GM12878 (cell line): ENCODE results near the gene ABCC9.

Experiments used
- DPF2 ChIP-seq: fragments of 450-650 bp; IDR thresholded peaks from 2 replicates; pipeline ENCODE4 v1.6.1; 2017; ENCODE audit warnings: mild to moderate bottlenecking
- EZH2 ChIP-seq: IDR thresholded peaks from 2 replicates; pipeline ENCODE4 v1.6.1; 2012; ENCODE audit warnings: low read depth, mild to moderate bottlenecking, control low read depth, inconsistent platforms, low read length, borderline replicate concordance; ENCODE audit not compliant: control insufficient read depth
- GABPA ChIP-seq: IDR thresholded peaks from 2 replicates; pipeline ENCODE4 v1.6.1; 2014; ENCODE audit warnings: antibody characterized with exemption, low read depth, mild to moderate bottlenecking, inconsistent platforms
- MXI1 ChIP-seq: fragments of 150-350 bp; IDR thresholded peaks from 2 replicates; pipeline ENCODE4 v1.6.1; 2011; ENCODE audit warnings: low read depth, mild to moderate bottlenecking, inconsistent platforms, low read length, improper control_type of control experiment
- NBN ChIP-seq: fragments of 450-650 bp; IDR thresholded peaks from 2 replicates; pipeline ENCODE4 v1.6.1; 2016
- NFXL1 ChIP-seq: fragments of 450-650 bp; IDR thresholded peaks from 2 replicates; pipeline ENCODE4 v1.6.1; 2017; ENCODE audit warnings: antibody characterized with exemption, mild to moderate bottlenecking, borderline replicate concordance
- POLR2A ChIP-seq: IDR thresholded peaks from 2 replicates; pipeline ENCODE4 v1.6.1; 2011; ENCODE audit warnings: low read depth, mild to moderate bottlenecking, low read length
- RAD21 ChIP-seq: IDR thresholded peaks from 2 replicates; pipeline ENCODE4 v1.6.1; 2011; ENCODE audit warnings: mild to moderate bottlenecking, low read depth, low read length, moderate library complexity; ENCODE audit not compliant: insufficient read depth
- ZNF24 ChIP-seq: fragments of 450-650 bp; IDR thresholded peaks from 2 replicates; pipeline ENCODE4 v1.6.1; 2017; ENCODE audit warnings: antibody characterized with exemption, mild to moderate bottlenecking
- TF ChIP-seq, protein P1 (sequence below), 3 experiments: IDR thresholded peaks in 2 of 3; conservative IDR thresholded peaks in 1 of 3; 2 replicates each; pipeline ENCODE4 v1.5.1; 2011; ENCODE audit warnings: low read depth in 3 of 3, low read length in 3 of 3, mild to moderate bottlenecking in 3 of 3, control low read depth in 2 of 3, moderate library complexity in 2 of 3, inconsistent platforms in 1 of 3, mixed read lengths in 1 of 3; ENCODE audit not compliant: control insufficient read depth in 2 of 3, insufficient read depth in 1 of 3; ENCODE audit errors: extremely low read depth in 1 of 3
- TF ChIP-seq, protein P2 (sequence below): fragments of 450-650 bp; IDR thresholded peaks from 2 replicates; pipeline ENCODE4 v1.6.1; 2014; ENCODE audit warnings: mild to moderate bottlenecking
- TF ChIP-seq, protein P3 (sequence below): fragments of 450-650 bp; conservative IDR thresholded peaks from 2 replicates; pipeline ENCODE4 v1.6.1; 2017; ENCODE audit warnings: mild to moderate bottlenecking, moderate library complexity

DNA sequence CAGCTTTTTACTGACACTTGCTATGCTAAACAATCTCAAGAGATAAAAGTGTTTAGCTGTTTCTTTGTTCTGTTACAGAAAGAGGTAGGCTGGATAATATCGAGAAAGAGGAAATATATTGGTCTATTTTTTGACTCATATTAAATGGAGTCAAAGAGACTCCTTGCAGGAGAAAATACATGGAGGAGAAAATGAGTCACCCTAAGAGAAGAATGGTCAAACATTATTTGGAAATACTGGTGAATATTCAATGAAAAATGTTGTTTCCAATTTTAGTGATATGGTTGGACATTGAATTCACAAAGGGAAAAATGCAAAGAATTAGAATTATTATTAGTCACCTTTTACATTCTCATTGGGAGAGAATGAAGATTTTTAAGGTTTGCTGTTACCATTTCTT lies 169.9 kb downstream of the ABCC9 start:
- TF ChIP-seq, protein P1, sequence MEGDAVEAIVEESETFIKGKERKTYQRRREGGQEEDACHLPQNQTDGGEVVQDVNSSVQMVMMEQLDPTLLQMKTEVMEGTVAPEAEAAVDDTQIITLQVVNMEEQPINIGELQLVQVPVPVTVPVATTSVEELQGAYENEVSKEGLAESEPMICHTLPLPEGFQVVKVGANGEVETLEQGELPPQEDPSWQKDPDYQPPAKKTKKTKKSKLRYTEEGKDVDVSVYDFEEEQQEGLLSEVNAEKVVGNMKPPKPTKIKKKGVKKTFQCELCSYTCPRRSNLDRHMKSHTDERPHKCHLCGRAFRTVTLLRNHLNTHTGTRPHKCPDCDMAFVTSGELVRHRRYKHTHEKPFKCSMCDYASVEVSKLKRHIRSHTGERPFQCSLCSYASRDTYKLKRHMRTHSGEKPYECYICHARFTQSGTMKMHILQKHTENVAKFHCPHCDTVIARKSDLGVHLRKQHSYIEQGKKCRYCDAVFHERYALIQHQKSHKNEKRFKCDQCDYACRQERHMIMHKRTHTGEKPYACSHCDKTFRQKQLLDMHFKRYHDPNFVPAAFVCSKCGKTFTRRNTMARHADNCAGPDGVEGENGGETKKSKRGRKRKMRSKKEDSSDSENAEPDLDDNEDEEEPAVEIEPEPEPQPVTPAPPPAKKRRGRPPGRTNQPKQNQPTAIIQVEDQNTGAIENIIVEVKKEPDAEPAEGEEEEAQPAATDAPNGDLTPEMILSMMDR (IDR thresholded peaks at IDR 0.05 in 2 of 3, conservative IDR thresholded peaks at IDR 0.05 in 1 of 3; ENCODE audit: control insufficient read depth in 2 of 3, extremely low read depth in 1 of 3, insufficient read depth in 1 of 3, low read depth in 3 of 3, low read length in 3 of 3), result no peak
- TF ChIP-seq GABPA (no peak), NFXL1 (no peak), NBN (no peak), DPF2 (no peak), EZH2 (no peak), POLR2A (no peak), ZNF24 (no peak), MXI1 (no peak), RAD21 (no peak)
- TF ChIP-seq, protein P2, sequence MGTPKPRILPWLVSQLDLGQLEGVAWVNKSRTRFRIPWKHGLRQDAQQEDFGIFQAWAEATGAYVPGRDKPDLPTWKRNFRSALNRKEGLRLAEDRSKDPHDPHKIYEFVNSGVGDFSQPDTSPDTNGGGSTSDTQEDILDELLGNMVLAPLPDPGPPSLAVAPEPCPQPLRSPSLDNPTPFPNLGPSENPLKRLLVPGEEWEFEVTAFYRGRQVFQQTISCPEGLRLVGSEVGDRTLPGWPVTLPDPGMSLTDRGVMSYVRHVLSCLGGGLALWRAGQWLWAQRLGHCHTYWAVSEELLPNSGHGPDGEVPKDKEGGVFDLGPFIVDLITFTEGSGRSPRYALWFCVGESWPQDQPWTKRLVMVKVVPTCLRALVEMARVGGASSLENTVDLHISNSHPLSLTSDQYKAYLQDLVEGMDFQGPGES, result no peak
- TF ChIP-seq, protein P3, sequence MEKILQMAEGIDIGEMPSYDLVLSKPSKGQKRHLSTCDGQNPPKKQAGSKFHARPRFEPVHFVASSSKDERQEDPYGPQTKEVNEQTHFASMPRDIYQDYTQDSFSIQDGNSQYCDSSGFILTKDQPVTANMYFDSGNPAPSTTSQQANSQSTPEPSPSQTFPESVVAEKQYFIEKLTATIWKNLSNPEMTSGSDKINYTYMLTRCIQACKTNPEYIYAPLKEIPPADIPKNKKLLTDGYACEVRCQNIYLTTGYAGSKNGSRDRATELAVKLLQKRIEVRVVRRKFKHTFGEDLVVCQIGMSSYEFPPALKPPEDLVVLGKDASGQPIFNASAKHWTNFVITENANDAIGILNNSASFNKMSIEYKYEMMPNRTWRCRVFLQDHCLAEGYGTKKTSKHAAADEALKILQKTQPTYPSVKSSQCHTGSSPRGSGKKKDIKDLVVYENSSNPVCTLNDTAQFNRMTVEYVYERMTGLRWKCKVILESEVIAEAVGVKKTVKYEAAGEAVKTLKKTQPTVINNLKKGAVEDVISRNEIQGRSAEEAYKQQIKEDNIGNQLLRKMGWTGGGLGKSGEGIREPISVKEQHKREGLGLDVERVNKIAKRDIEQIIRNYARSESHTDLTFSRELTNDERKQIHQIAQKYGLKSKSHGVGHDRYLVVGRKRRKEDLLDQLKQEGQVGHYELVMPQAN, result no peak
